ENCODE results near the gene RNH1. TPM values are rescaled to one million over a fixed set of nuclear protein-coding genes. Genes with fewer than 3 reads are reported as not detected.

Gene RNH1
- polyA plus RNA-seq, 1 donor from 2014 or later: 71.8 TPM

DNA sequence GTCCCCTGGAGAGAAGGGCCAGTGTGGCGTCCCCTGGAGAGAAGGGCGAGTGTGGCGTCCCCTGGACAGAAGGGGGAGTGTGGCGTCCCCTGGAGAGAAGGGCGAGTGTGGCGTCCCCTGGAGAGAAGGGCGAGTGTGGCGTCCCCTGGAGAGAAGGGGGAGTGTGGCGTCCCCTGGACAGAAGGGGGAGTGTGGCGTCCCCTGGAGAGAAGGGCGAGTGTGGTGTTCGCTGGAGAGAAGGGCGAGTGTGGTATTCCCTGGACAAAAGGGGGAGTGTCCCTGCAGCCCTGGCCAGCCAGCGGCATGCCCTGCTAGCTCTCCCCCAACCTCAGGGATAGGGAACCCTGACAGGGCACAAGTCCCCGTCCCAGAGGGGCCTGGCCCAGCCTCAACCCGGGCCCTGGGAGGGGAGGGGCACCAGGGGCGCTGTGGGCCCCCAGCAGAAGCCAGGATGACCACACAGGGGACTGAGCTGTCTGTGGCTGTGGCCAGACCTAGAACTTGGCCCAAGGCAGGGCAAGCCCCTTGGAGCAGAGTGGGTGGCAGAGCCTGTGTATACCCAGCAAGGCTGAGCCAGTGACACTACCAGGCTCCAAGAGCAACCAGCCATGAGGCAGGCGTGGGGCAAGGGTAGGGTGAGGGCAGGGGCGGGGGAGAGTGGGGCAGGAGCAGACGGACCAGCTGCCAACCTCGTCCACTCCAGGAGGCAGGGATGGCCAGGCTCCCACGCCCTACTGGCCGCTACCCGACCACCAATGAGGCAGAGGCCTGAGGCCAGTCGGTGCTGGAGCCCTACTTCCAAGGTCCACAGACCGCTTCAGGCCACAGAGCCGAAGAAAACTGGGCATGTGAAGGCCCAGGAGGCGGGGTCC is 24.2 kb upstream of the RNH1 start:
- Histone ChIP-seq H3K9me3 (ENCODE audit: low read length) (no peaks in the 10 kb centered on the region), H3K9ac (ENCODE audit: low read length) (no peak overlapping the region), H3K27me3 (ENCODE audit: insufficient read depth, low read depth, low read length) (no peaks in the 10 kb centered on the region), H3K4me2 (ENCODE audit: low read length) (no peak overlapping the region), H2AFZ (ENCODE audit: low read depth, low read length) (no peak overlapping the region), H3K4me3 (ENCODE audit: low read length) (no peak overlapping the region), H3F3A (ENCODE audit: insufficient read depth, low read length, poor library complexity, severe bottlenecking) (no peaks in the 10 kb centered on the region), H3K9me2 (ENCODE audit: insufficient read depth, low read length) (no peaks in the 10 kb centered on the region), H3K79me2 (replicated peaks; ENCODE audit: insufficient read depth, low read length) (peaks cover 8% of the 10 kb centered on the region), H4K20me1 (ENCODE audit: insufficient read depth) (no peaks in the 10 kb centered on the region), H3K36me3 (ENCODE audit: insufficient read depth, low read length) (no peaks in the 10 kb centered on the region), H3K27ac (ENCODE audit: low read length) (no peak overlapping the region)
- TF ChIP-seq REST (IDR thresholded peaks at IDR 0.05; ENCODE audit: borderline replicate concordance) (no peak), EZH2 (IDR thresholded peaks at IDR 0.05; ENCODE audit: borderline replicate concordance, insufficient read depth, low read length, poor library complexity, severe bottlenecking) (no peak), EP300 (conservative IDR thresholded peaks at IDR 0.05; ENCODE audit: poor library complexity, severe bottlenecking) (no peak), POLR2AphosphoS5 (IDR thresholded peaks at IDR 0.05) (no peak), MXI1 (conservative IDR thresholded peaks at IDR 0.05; ENCODE audit: poor library complexity, severe bottlenecking) (no peak), RAD21 (conservative IDR thresholded peaks at IDR 0.05) (no peak), TAF1 (IDR thresholded peaks at IDR 0.05; ENCODE audit: low read depth) (no peak), SMC3 (conservative IDR thresholded peaks at IDR 0.05; ENCODE audit: poor library complexity) (no peak)
- TF ChIP-seq, protein P1, sequence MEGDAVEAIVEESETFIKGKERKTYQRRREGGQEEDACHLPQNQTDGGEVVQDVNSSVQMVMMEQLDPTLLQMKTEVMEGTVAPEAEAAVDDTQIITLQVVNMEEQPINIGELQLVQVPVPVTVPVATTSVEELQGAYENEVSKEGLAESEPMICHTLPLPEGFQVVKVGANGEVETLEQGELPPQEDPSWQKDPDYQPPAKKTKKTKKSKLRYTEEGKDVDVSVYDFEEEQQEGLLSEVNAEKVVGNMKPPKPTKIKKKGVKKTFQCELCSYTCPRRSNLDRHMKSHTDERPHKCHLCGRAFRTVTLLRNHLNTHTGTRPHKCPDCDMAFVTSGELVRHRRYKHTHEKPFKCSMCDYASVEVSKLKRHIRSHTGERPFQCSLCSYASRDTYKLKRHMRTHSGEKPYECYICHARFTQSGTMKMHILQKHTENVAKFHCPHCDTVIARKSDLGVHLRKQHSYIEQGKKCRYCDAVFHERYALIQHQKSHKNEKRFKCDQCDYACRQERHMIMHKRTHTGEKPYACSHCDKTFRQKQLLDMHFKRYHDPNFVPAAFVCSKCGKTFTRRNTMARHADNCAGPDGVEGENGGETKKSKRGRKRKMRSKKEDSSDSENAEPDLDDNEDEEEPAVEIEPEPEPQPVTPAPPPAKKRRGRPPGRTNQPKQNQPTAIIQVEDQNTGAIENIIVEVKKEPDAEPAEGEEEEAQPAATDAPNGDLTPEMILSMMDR (IDR thresholded peaks at IDR 0.05; ENCODE audit: poor library complexity, severe bottlenecking): no peak

- no peaks in the 10 kb centered on the region for H3F3A ChIP-seq (ENCODE audit: insufficient read depth, low read length, poor library complexity, severe bottlenecking)
- no peaks in the 10 kb centered on the region for H3K27me3 ChIP-seq (ENCODE audit: insufficient read depth, low read depth, low read length)
- no peaks in the 10 kb centered on the region for H3K9me3 ChIP-seq (ENCODE audit: low read length)
- no peak overlapping the region for H3K27ac ChIP-seq (ENCODE audit: low read length)
- no peak overlapping the region for H3K4me2 ChIP-seq (ENCODE audit: low read length)
- H3K4me3 ChIP-seq (ENCODE audit: low read length): no peak overlapping the region
- H3K9ac ChIP-seq (ENCODE audit: low read length): no peak overlapping the region
- no peaks in the 10 kb centered on the region for H3K9me2 ChIP-seq (ENCODE audit: insufficient read depth, low read length)
- H3K36me3 ChIP-seq (ENCODE audit: insufficient read depth, low read length): no peaks in the 10 kb centered on the region
- no peaks in the 10 kb centered on the region for H4K20me1 ChIP-seq (ENCODE audit: insufficient read depth)
- no peak overlapping the region for H2AFZ ChIP-seq (ENCODE audit: low read depth, low read length)
- TF ChIP-seq EZH2 (IDR thresholded peaks at IDR 0.05; ENCODE audit: borderline replicate concordance, insufficient read depth, low read length, poor library complexity, severe bottlenecking) (no peak), RAD21 (conservative IDR thresholded peaks at IDR 0.05) (no peak), EP300 (conservative IDR thresholded peaks at IDR 0.05; ENCODE audit: poor library complexity, severe bottlenecking) (no peak), POLR2AphosphoS5 (IDR thresholded peaks at IDR 0.05) (no peak), TAF1 (IDR thresholded peaks at IDR 0.05; ENCODE audit: low read depth) (no peak)
- TF ChIP-seq, protein P1 (IDR thresholded peaks at IDR 0.05; ENCODE audit: poor library complexity, severe bottlenecking): no peak
- H3K79me2 ChIP-seq (replicated peaks; ENCODE audit: insufficient read depth, low read length): peaks cover 7% of the 10 kb centered on the region
Observed at GRCh38 chr11:529728-530411, 22.8 kb upstream of the RNH1 start.

Measured in neural cell (in vitro differentiated cells).